Measurements from ENCODE around the gene GLT8D1.

GLT8D1 gene

GRCh38 chr3:52712291-52713212 lies 7.0 kb upstream of the GLT8D1 start:
- no peak for DNase-seq

GRCh38 chr3:52710512-52710911 lies 4.9 kb upstream of the GLT8D1 start:
- no peak for DNase-seq

GRCh38 chr3:52707585-52707984 lies 2.0 kb upstream of the GLT8D1 start:
- DNase-seq, result no peak

DNA sequence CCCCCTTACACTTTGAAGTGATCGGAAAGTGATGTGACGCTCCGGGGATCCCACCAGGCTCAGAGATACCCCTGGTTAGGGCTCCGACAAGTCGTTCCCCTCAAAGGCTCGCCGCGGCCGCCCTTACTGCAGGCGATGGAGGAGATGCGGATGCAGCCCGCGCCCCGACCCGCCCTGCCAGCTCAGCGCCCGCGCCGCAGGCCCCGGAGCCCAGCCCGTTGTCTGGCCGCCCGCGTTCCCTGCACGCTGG lies 228 bp downstream of the GLT8D1 start:
- peak; percentile 73 for DNase-seq

- DNase-seq, result no peak
Measured at GRCh38 chr3:52704611-52705437, 767 bp downstream of the GLT8D1 start.

DNA sequence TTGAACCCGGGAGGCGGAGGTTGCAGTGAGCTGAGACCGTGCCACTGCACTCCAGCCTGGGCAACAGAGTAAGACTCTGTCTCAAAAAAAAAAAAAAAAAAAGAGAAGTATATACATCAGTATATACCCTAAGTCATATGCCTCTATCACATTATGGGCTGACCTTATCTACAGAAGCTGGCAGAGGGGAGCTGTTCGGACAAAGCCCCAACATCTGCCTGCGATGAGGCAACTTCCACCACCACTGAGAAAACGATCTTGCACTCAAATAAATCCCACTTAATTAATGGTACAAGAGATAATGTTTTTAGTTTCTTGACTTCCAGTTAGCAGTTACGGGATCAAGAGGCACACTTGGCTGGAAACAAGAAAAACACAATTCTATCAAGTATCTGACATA lies 2.2 kb downstream of the GLT8D1 start:
- DNase-seq, result no peak

DNA sequence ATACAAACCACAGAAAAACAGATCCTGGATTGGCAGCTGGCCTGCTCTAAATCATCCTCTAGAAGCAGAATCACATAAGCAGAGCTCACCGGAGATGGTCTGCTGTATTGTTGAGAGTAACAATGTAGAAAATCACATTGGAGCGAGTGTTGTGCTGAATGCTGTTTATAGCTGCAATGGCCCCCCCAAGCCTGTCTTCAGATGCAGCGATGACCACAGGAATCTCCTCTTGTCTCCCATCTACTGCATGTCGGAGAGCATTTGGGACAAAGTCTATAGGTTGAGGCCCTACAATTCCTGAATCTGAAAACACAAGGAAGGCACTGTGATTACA lies 8.0 kb downstream of the GLT8D1 start:
- DNase-seq, result no peak

DNA sequence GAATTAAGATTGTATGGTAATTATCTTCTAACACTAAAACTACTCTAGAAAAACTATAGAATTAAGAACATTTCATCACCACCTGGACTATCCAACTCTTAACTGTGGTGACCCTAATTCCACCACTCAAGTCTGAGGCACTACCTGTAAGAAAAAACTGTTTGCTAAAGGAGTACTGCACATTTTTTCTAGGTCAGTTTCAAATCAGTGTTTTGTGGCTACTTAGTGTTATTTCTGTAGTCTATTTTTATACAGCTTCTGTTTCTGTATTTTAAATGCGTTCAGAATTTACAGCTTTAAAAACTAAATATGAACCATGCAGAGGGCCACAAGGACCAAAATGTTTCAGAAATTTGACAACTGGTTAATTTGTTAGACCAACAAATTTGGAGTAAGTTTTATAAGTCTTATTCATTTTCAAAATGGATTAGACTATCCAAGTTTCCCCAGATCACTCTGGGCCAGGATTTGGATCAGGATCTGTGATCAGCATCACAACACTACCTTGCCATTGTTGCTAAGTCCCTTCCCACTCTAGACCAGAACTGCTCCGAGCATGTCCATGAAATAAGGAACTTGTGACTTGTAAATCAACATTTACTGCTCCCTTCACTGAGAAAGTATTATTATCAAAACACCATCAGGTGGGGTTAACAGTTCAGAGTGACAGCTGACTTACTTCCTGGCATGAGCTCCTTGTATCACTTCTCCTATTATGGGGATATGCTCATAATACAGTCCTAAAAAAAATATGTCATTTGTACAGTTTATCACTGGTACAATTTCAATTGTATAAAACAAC lies 8.6 kb downstream of the GLT8D1 start:
- no peak for DNase-seq

GRCh38 chr3:52695798-52696671 lies 9.6 kb downstream of the GLT8D1 start:
- DNase-seq, result no peak

DNA sequence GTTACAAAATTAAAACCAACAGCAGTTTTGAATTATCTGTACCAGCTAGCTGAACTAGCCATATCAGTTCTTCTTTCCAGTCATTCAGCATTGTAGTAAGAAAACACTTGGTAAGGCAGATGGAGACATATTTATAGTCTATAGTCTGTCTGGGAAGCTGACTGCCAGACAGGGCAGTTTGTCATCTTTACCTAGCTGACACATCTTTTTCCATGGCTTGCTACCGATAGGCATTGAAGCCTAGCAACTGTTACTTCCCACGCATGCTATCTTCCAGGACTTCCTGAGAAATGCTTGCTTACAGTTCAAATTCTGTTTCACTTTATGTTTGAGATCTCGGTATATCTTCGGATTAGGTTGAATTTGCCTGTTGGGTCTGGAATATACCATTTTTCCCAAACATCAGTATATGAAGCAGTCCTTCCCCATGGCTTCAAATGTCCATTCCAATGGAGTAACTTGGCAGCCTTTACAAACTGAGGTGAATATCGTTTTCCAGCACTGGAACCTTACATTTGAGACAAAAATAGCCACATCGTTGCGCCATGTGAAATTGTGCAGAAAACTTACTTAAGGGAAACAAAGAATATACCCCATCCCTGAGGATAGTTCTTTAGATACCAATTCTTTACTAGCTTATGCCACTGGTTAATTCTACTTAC lies 10.9 kb downstream of the GLT8D1 start:
- no peak for DNase-seq

DNA sequence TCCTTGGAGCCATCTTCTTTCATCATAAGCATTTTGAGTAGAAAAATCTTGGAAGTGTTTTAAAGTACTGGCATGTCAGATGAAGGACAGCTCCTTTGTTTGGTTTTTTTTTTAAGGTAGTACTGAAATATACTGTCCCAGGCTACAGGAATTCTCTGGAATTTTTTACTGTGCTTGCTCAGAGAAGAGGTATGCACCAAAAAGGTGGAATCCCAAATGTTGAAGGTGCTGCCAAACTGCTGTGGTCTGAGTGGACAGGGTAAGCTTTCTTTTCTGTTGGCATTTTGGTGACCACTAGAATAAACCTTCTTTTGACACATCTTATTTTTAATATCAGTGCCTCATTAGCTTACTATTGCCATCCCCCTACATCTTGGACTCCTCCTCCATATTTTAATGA lies 12.5 kb downstream of the GLT8D1 start:
- DNase-seq, result no peak

DNA sequence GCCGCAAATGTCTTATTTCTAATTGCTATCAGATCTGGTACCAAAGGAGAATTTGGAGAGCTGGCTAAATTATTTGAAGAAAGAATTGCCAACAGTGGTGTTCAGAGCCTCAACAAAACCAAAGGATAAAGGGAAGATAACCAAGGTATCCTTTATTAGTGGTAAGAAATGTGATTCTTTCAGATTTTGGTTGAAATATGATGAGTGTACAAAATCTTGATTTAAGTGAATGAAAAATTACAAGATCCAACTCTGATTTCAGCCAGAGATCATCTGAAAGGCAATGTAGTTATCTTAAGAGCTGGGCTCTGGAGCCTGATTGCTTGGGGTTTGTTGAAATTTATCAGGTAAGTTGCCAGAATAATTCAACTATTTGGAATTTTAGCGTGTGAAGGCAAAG lies 15.0 kb downstream of the GLT8D1 start:
- no peak for DNase-seq

DNA sequence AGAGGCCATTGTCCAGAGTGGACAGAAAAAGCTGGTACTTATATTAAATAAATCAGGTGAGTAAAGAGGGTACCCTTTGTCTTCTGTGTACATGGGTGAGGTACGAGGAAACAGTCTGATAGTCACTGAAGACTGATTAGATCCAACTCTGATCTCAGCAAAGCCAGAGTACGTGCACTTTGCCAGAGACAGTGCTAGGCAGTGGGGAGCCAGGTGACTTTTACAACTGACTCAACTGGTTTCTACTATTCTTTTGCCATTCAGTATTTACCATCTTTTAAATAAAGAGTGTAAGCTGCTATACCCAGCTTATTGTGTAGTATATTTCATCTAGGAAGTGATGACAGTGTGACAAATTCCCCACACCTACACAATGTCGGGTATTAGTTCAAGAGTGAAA lies 16.4 kb downstream of the GLT8D1 start:
- no peak for DNase-seq

DNA sequence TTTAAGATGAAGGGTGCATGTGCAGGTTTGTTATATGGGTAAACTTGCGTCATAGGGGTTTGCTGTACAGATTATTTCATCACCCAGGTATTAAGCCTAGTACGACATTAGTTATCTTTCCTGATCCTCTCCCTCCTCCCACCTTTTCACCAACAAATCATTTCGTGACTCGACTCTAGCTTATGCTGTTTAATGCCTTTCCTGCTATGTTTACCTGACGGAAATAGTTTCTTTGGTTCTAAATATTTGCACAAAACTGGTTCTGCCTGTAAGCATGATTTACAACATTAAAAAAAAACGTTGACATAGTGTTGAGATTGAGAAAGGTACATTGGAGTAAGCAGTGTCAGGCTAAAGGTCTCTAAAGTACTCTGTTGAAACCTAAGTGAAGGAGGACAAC lies 17.3 kb downstream of the GLT8D1 start:
- DNase-seq, result no peak

DNA sequence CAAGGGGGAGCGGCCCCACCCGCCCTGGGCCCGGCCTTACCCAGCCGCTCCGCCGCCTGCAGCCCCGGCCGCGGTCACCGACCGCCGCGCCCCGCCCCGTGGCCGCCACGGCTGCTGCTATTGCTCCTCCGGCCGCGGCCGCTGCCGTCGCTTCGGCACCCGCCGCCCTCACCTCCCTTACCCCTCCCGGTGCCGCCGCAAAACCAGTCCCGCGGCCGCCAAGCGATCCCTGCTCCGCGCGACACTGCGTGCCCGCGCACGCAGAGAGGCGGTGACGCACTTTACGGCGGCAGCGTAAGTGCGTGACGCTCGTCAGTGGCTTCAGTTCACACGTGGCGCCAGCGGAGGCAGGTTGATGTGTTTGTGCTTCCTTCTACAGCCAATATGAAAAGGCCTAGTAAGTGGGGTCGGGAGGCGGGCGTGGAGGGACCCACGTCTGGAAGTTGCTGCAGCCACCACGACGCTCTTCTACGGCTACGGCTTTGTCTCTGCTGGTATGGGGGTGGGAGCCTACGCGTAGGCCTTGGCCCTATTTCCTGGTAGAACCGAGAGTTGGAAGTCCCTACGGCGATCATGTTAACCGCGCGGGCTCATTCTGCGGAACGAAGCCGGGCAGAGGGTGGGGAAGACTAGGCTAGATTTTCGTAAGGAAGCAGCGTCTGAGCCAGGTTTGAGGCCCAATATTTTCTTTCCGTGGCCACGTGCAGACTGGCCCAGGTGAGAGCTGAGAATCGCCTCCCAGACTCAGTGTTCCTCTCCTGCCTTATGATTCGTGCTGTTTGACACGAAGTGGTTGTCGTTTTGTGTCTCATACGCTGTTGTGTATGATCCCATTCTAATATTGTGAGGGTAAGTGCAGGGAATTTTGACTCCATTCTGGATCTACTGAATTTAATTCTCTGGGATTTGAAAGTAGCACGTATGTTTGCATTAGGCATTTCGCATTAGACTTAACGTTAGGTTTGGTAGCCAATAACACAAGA lies 19.6 kb downstream of the GLT8D1 start, which contains the start of the genes GNL3 and PBRM1:
Gene GNL3, plus strand, starts transcription at position 324 of the 983 bp plus-strand sequence. Its CDS starts 61 bp downstream, at position 385.
Gene PBRM1, minus strand, starts transcription at position 205 of the 983 bp plus-strand sequence.
- DNase-seq, result peak; percentile 79

GRCh38 chr3:52685285-52685708 lies 20.3 kb downstream of the GLT8D1 start:
- DNase-seq, result peak; percentile 78

GRCh38 chr3:52684184-52684583 lies 21.4 kb downstream of the GLT8D1 start:
- DNase-seq, result no peak

DNA sequence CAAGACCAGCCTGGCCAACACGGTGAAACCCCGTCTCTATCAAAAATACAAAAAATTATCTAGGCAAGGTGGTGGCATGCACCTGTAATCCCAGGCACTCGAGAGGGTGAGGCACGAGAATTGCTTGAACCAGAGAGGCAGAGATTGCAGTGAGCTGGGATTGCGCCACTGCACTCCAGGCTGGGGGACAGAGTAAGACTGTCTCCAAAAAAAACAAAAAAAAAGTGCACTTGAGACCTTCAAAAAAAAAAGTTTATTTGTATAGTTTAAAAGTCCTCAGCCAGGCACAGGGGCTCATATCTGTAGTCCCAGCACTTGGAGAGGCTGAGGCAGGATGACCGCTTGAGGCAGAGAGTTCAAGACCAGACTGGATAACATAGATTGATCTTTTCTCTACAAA lies 22.0 kb downstream of the GLT8D1 start:
- DNase-seq, result no peak

GRCh38 chr3:52682016-52682415 lies 23.6 kb downstream of the GLT8D1 start:
- no peak for DNase-seq

GRCh38 chr3:52681596-52681995 lies 24.0 kb downstream of the GLT8D1 start:
- DNase-seq, result no peak
